A673 (cell line): Measurements from ENCODE around the gene SPDYE4.

Experiments used
- EZH2 ChIP-seq: fragments of 200-600 bp; sonication (generic); IDR thresholded peaks from 2 replicates; pipeline ENCODE4 v1.6.1; 2017; ENCODE audit warnings: borderline replicate concordance, low read depth, mild to moderate bottlenecking, mixed read lengths, antibody characterized with exemption, low read length; ENCODE audit not compliant: poor library complexity, severe bottlenecking
- TF ChIP-seq, protein P1 (sequence below): fragments of 300-800, 200-600 bp; sonication (generic); conservative IDR thresholded peaks from 2 replicates; pipeline ENCODE4 v1.5.1; 2017; ENCODE audit warnings: low read depth, mild to moderate bottlenecking, antibody characterized with exemption, low read length, moderate library complexity, mixed read lengths

DNA sequence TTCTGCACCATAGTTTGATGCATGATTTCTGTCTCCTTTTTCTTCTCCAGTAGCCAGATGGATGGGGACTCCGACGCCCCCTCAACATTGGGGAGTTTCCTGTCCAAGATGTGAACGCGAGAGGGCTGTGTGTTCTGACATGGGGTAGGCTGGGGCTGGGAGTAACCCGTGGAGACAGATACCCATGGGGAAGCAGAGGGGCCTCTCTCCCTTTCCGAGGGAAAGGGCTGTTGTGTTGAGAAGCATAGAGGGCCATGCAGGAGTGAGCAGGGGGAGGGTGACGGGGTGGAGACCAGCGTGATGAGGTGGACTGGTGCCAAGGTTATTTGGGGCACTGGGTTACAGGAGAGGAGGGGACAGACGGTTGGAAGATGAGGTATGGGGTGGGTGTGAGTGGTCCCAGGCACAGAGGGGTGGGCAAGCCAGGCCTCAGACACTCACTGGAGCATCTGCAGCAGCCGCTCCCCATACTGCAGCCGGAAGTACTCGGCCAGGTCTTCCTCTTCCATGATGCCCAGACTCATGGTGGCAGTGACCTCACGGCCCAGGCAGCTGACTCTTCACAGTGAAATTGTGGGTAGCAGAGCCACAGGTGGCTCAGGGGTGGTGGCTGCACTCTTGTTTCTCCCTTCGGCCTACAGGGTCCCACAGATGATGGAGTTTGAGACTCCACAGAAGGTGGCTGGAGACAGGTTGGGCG lies 14.1 kb downstream of the SPDYE4 start:
- TF ChIP-seq, protein P1, sequence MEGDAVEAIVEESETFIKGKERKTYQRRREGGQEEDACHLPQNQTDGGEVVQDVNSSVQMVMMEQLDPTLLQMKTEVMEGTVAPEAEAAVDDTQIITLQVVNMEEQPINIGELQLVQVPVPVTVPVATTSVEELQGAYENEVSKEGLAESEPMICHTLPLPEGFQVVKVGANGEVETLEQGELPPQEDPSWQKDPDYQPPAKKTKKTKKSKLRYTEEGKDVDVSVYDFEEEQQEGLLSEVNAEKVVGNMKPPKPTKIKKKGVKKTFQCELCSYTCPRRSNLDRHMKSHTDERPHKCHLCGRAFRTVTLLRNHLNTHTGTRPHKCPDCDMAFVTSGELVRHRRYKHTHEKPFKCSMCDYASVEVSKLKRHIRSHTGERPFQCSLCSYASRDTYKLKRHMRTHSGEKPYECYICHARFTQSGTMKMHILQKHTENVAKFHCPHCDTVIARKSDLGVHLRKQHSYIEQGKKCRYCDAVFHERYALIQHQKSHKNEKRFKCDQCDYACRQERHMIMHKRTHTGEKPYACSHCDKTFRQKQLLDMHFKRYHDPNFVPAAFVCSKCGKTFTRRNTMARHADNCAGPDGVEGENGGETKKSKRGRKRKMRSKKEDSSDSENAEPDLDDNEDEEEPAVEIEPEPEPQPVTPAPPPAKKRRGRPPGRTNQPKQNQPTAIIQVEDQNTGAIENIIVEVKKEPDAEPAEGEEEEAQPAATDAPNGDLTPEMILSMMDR: no peak
- TF ChIP-seq EZH2: no peak
